Hepatocyte (in vitro differentiated cells): ENCODE measurements around the gene VMAC. TPM values are rescaled to one million over a fixed set of nuclear protein-coding genes. Genes with fewer than 3 reads are reported as not detected.
"Not testable (repeated sequence)": the region's sequence is repeated elsewhere in the genome, so short reads cannot be mapped to it uniquely, and the experiment has no call there.

ENCODE experiments used
- DNase-seq: peaks from one replicate; pipeline ENCODE4 v3.0.0-alpha.2; 2016; ENCODE audit warnings: low spot score
- H2AFZ ChIP-seq: fragments of 200-600 bp; sonication (generic); 2 replicates; pipeline ENCODE4 v1.6.0; 2016; ENCODE audit warnings: antibody characterized with exemption, mild to moderate bottlenecking
- H3K27ac ChIP-seq: fragments of 200-600 bp; sonication (generic); 2 replicates; pipeline ENCODE4 v1.5.1; 2016; ENCODE audit warnings: mild to moderate bottlenecking
- H3K27me3 ChIP-seq: fragments of 200-600 bp; sonication (generic); 2 replicates; pipeline ENCODE4 v1.6.1; 2016
- H3K36me3 ChIP-seq: fragments of 200-600 bp; sonication (generic); replicated peaks from 2 replicates; pipeline ENCODE4 v1.5.1; 2016; ENCODE audit warnings: low read depth; ENCODE audit not compliant: insufficient read depth
- H3K4me1 ChIP-seq: fragments of 200-600 bp; sonication (generic); 2 replicates; pipeline ENCODE4 v1.5.1; 2016; ENCODE audit warnings: mild to moderate bottlenecking, moderate library complexity; ENCODE audit not compliant: insufficient read depth
- H3K4me2 ChIP-seq: fragments of 200-600 bp; sonication (generic); 2 replicates; pipeline ENCODE4 v1.6.0; 2016
- H3K4me3 ChIP-seq: fragments of 200-600 bp; sonication (generic); 2 replicates; pipeline ENCODE4 v1.5.1; 2016; ENCODE audit warnings: mild to moderate bottlenecking
- H3K79me2 ChIP-seq: fragments of 200-600 bp; sonication (generic); 2 replicates; pipeline ENCODE4 v1.6.0; 2017; ENCODE audit warnings: mild to moderate bottlenecking
- H3K9me2 ChIP-seq: fragments of 200-600 bp; sonication (generic); replicated peaks from 2 replicates; pipeline ENCODE4 v1.6.0; 2017; ENCODE audit warnings: mild to moderate bottlenecking; ENCODE audit not compliant: insufficient read depth
- H3K9me3 ChIP-seq: fragments of 200-600 bp; sonication (generic); 2 replicates; pipeline ENCODE4 v1.5.1; 2016; ENCODE audit warnings: low read depth, mild to moderate bottlenecking
- H4K20me1 ChIP-seq: fragments of 200-600 bp; sonication (generic); 2 replicates; pipeline ENCODE4 v1.6.0; 2016; ENCODE audit warnings: mild to moderate bottlenecking; ENCODE audit not compliant: insufficient read depth, poor library complexity, severe bottlenecking
- CTCF ChIP-seq: fragments of 200-600 bp; sonication (generic); IDR thresholded peaks from 2 replicates; pipeline ENCODE4 v1.5.1; 2016; ENCODE audit warnings: antibody characterized with exemption, mild to moderate bottlenecking; ENCODE audit not compliant: poor library complexity
- EZH2 ChIP-seq: fragments of 200-600 bp; sonication (generic); IDR thresholded peaks from 2 replicates; pipeline ENCODE4 v1.6.1; 2016; ENCODE audit warnings: antibody characterized with exemption, mild to moderate bottlenecking, borderline replicate concordance
- EZH2phosphoT487 ChIP-seq: fragments of 200-600 bp; sonication (generic); IDR thresholded peaks from one replicate; pipeline ENCODE4 v1.6.1; 2018; ENCODE audit warnings: antibody characterized with exemption, mild to moderate bottlenecking, low read depth, moderate library complexity; ENCODE audit not compliant: unreplicated experiment, severe bottlenecking
- WGBS: methylation state at CpG from one replicate; pipeline ENCODE4 v1.1.6; 2016; ENCODE audit warnings: low lambda C conversion rate; ENCODE audit errors: missing lambda C conversion rate; 5-methylcytosine and 5-hydroxymethylcytosine counted together
- polyA plus RNA-seq: library from polyadenylated mRNA; unstranded; fragments of >200 nt; fragmentation: Nextera tagmentation; extraction: Ambion mirVana; gene quantifications from 2 replicates; pipeline ENCODE4 v1.2.1, GENCODE V29; 2016
- total RNA-seq: library from RNA; depleted of rRNA; stranded (reverse); fragments of >200 nt; gene quantifications from 2 replicates; pipeline ENCODE4 v1.2.3, GENCODE V29; 2014

Gene VMAC
- total RNA-seq (4.3 and 5.9 TPM in 2 replicates), polyA plus RNA-seq (3.1 and 4.5 TPM in 2 replicates)

GRCh38 chr19:5904352-5905113, at the start of gene VMAC:
VMAC (plus strand) TSS chr19:5904872; CDS start chr19:5904891, 19 bp downstream.
- H3K36me3 ChIP-seq, result no peaks in the 10 kb centered on the region
- no peak for TF ChIP-seq EZH2phosphoT487
- no peak for TF ChIP-seq EZH2
- no peak for TF ChIP-seq CTCF
- peak within 1 kb of the TSS; percentile 96 for H3K4me3 ChIP-seq
- peak within 1 kb of the TSS; percentile 44 for H2AFZ ChIP-seq
- H4K20me1 ChIP-seq, result peaks cover 11% of the 10 kb centered on the region
- DNase-seq, result peak; percentile 100
- H3K9me2 ChIP-seq, result no peaks in the 10 kb centered on the region
- peak within 1 kb of the TSS; percentile 97 for H3K27ac ChIP-seq
- no peaks in the 10 kb centered on the region for H3K9me3 ChIP-seq
- peaks cover 54% of the 10 kb centered on the region for H3K79me2 ChIP-seq
- no peaks in the 10 kb centered on the region for H3K27me3 ChIP-seq
- H3K4me2 ChIP-seq, result peak within 1 kb of the TSS; percentile 83
- peaks cover 5% of the 10 kb centered on the region for H3K4me1 ChIP-seq
- under 1% methylated on average over 47 of the region's 61 CpGs for WGBS

- not testable (repeated sequence) for H3K4me2 ChIP-seq, H4K20me1 ChIP-seq, H3K4me3 ChIP-seq, H3K9me2 ChIP-seq, H3K79me2 ChIP-seq, DNase-seq, H3K9me3 ChIP-seq, H2AFZ ChIP-seq, H3K36me3 ChIP-seq, H3K27ac ChIP-seq, H3K27me3 ChIP-seq, H3K4me1 ChIP-seq
- WGBS, result 79% methylated on average over 9 of the region's 9 CpGs
These were observed 49.5 kb upstream of the VMAC start for GRCh38 chr19:5855151-5855550.

- Histone ChIP-seq H4K20me1 (no peaks in the 10 kb centered on the region), H3K27me3 (no peaks in the 10 kb centered on the region), H3K79me2 (no peaks in the 10 kb centered on the region), H3K4me1 (no peaks in the 10 kb centered on the region), H3K27ac (no peak overlapping the region), H3K4me2 (no peak overlapping the region), H3K36me3 (no peaks in the 10 kb centered on the region), H2AFZ (no peak overlapping the region), H3K9me2 (no peaks in the 10 kb centered on the region), H3K4me3 (no peak overlapping the region), H3K9me3 (no peaks in the 10 kb centered on the region)
- no peak for DNase-seq
- TF ChIP-seq EZH2 (no peak), EZH2phosphoT487 (no peak), CTCF (no peak)
- 90% methylated on average over 18 of the region's 18 CpGs for WGBS
These were observed 47.2 kb upstream of the VMAC start for GRCh38 chr19:5857203-5858081.
